Large intestine (tissue), 3 donors: Measurements from ENCODE around the gene SLC22A17. TPM values are rescaled to one million over a fixed set of nuclear protein-coding genes. Genes with fewer than 3 reads are reported as not detected.

ENCODE experiments used
- DNase-seq, 2 donors: peaks; one replicate each; pipeline versions ENCODE4 v3.0.0 to v3.0.0-alpha.2; 2013
- H3K27ac ChIP-seq: one replicate; pipeline ENCODE4 v1.5.1; 2013; ENCODE audit warnings: low read length
- H3K27me3 ChIP-seq: 2 replicates; pipeline ENCODE4 v1.6.1; 2013; ENCODE audit warnings: low read length; ENCODE audit not compliant: control insufficient read depth, insufficient read depth
- H3K36me3 ChIP-seq: 2 replicates; pipeline ENCODE4 v1.6.1; 2013; ENCODE audit warnings: low read length; ENCODE audit not compliant: control insufficient read depth, insufficient read depth
- H3K4me1 ChIP-seq: one replicate; pipeline ENCODE4 v1.6.1; 2013; ENCODE audit warnings: low read length; ENCODE audit not compliant: control insufficient read depth, insufficient read depth
- H3K4me3 ChIP-seq: one replicate; pipeline ENCODE4 v1.5.1; 2013; ENCODE audit warnings: low read length
- H3K9me3 ChIP-seq: one replicate; pipeline ENCODE4 v1.6.1; 2013; ENCODE audit warnings: mild to moderate bottlenecking, low read depth, low read length, moderate library complexity; ENCODE audit not compliant: control insufficient read depth
- WGBS: methylation state at CpG from one replicate; pipeline ENCODE4 v1.1.5; 2013; ENCODE audit warnings: low lambda C conversion rate; ENCODE audit not compliant: insufficient coverage; 5-methylcytosine and 5-hydroxymethylcytosine counted together
- polyA plus RNA-seq: library from polyadenylated mRNA; unstranded; fragments of 120-200 nt; gene quantifications from one replicate; pipeline ENCODE4 v1.2.1, GENCODE V29; 2013

Gene SLC22A17
- polyA plus RNA-seq, 1 donor = 46.9 TPM

GRCh38 chr14:23362200-23362599 is 9.5 kb upstream of the SLC22A17 start:
- Histone ChIP-seq H3K4me3 (no peak overlapping the region), H3K27me3 (peaks cover 11% of the 10 kb centered on the region), H3K36me3 (peaks cover 15% of the 10 kb centered on the region), H3K9me3 (no peaks in the 10 kb centered on the region), H3K4me1 (peaks cover 10% of the 10 kb centered on the region), H3K27ac (no peak overlapping the region)
- DNase-seq = no peak
- WGBS = no CpG with 5 or more reads among the region's 3 CpGs

GRCh38 chr14:23361763-23362162 is 9.1 kb upstream of the SLC22A17 start:
- no CpG with 5 or more reads among the region's 6 CpGs for WGBS
- no peak for DNase-seq
- Histone ChIP-seq H3K36me3 (peaks cover 16% of the 10 kb centered on the region), H3K27ac (no peak overlapping the region), H3K27me3 (peaks cover 11% of the 10 kb centered on the region), H3K4me3 (no peak overlapping the region), H3K9me3 (no peaks in the 10 kb centered on the region), H3K4me1 (peaks cover 9% of the 10 kb centered on the region)

GRCh38 chr14:23361320-23361719 is 8.6 kb upstream of the SLC22A17 start:
- peaks cover 6% of the 10 kb centered on the region for H3K4me1 ChIP-seq
- no peak overlapping the region for H3K4me3 ChIP-seq
- peaks cover 16% of the 10 kb centered on the region for H3K36me3 ChIP-seq
- peaks cover 11% of the 10 kb centered on the region for H3K27me3 ChIP-seq
- H3K9me3 ChIP-seq = no peaks in the 10 kb centered on the region
- DNase-seq = peak in 1 of 2 donors; percentile 20
- no peak overlapping the region for H3K27ac ChIP-seq

GRCh38 chr14:23360496-23360895 is 7.8 kb upstream of the SLC22A17 start:
- Histone ChIP-seq H3K4me3 (no peak overlapping the region), H3K27ac (no peak overlapping the region), H3K27me3 (peaks cover 11% of the 10 kb centered on the region), H3K36me3 (peaks cover 16% of the 10 kb centered on the region), H3K4me1 (peaks cover 6% of the 10 kb centered on the region), H3K9me3 (no peaks in the 10 kb centered on the region)
- DNase-seq = no peak
- no CpG with 5 or more reads among the region's 11 CpGs for WGBS

- Histone ChIP-seq H3K36me3 (peaks cover 16% of the 10 kb centered on the region), H3K27ac (no peak overlapping the region), H3K9me3 (no peaks in the 10 kb centered on the region), H3K27me3 (peaks cover 9% of the 10 kb centered on the region), H3K4me3 (no peak overlapping the region), H3K4me1 (peaks cover 6% of the 10 kb centered on the region)
- no CpG with 5 or more reads among the region's 22 CpGs for WGBS
- no peak for DNase-seq
These were observed 7.2 kb upstream of the SLC22A17 start for GRCh38 chr14:23359722-23360447.

- Histone ChIP-seq H3K27me3 (peaks cover 5% of the 10 kb centered on the region), H3K4me3 (no peak overlapping the region), H3K4me1 (peaks cover 4% of the 10 kb centered on the region), H3K36me3 (peaks cover 16% of the 10 kb centered on the region), H3K9me3 (no peaks in the 10 kb centered on the region), H3K27ac (no peak overlapping the region)
- DNase-seq = no peak
- WGBS = no CpG with 5 or more reads among the region's 11 CpGs
These were observed 6.5 kb upstream of the SLC22A17 start for GRCh38 chr14:23359167-23359626.

- WGBS = 88% methylated on average over 2 of the region's 12 CpGs
- Histone ChIP-seq H3K36me3 (peaks cover 16% of the 10 kb centered on the region), H3K4me3 (no peak overlapping the region), H3K9me3 (no peaks in the 10 kb centered on the region), H3K27me3 (peaks cover 6% of the 10 kb centered on the region), H3K4me1 (no peaks in the 10 kb centered on the region), H3K27ac (no peak overlapping the region)
- DNase-seq = no peak
These were observed 6.0 kb upstream of the SLC22A17 start for GRCh38 chr14:23358553-23359166.

- peaks cover 3% of the 10 kb centered on the region for H3K4me1 ChIP-seq
- no peak overlapping the region for H3K4me3 ChIP-seq
- H3K27me3 ChIP-seq = peaks cover 11% of the 10 kb centered on the region
- H3K9me3 ChIP-seq = no peaks in the 10 kb centered on the region
- peaks cover 14% of the 10 kb centered on the region for H3K36me3 ChIP-seq
- WGBS = no CpG with 5 or more reads among the region's 3 CpGs
- no peak overlapping the region for H3K27ac ChIP-seq
- DNase-seq = no peak
These were observed 5.4 kb upstream of the SLC22A17 start for GRCh38 chr14:23358042-23358441.

- Histone ChIP-seq H3K4me3 (no peak overlapping the region), H3K27me3 (peaks cover 11% of the 10 kb centered on the region), H3K4me1 (peaks cover 6% of the 10 kb centered on the region), H3K36me3 (peaks cover 14% of the 10 kb centered on the region), H3K9me3 (no peaks in the 10 kb centered on the region), H3K27ac (no peak overlapping the region)
- no CpG with 5 or more reads among the region's 8 CpGs for WGBS
- no peak for DNase-seq
These were observed 4.6 kb upstream of the SLC22A17 start for GRCh38 chr14:23357261-23357660.

- H3K27ac ChIP-seq = no peak overlapping the region
- peaks cover 14% of the 10 kb centered on the region for H3K36me3 ChIP-seq
- DNase-seq = no peak
- H3K9me3 ChIP-seq = no peaks in the 10 kb centered on the region
- H3K4me1 ChIP-seq = peaks cover 6% of the 10 kb centered on the region
- no CpG with 5 or more reads among the region's 4 CpGs for WGBS
- H3K27me3 ChIP-seq = peaks cover 15% of the 10 kb centered on the region
- H3K4me3 ChIP-seq = no peak overlapping the region
These were observed 4.0 kb upstream of the SLC22A17 start for GRCh38 chr14:23356662-23357061.
